Amygdala (tissue), 56 donors: ENCODE results near the gene CDH24.
A peak's percentile ranks its signal among the peaks of the same experiment; 100 is the strongest.

Source experiments
- DNase-seq, 56 donors: peaks; one replicate each; lab custom pipeline; 2025; lab: John Stamatoyannopoulos, UW

CDH24 gene

DNA sequence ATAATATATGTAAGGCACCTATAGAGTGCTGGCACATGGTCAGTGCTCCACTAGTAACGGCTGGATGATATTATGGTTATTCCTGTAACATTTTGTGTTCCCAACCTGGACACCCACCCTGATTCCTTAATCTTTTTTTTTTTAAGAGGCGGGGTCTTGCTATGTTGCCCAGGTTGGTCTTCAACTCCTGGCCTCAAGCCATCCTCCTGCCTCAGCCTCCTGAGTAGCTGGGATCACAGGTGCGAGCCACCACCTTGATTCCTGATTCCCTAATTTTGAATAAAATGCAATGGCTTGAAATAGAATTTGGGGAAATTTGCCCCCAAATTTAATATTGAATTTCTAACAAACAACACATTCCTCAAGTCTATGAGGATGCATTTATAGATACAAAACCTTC is 54.7 kb downstream of the CDH24 start:
- DNase-seq, result no peak

DNA sequence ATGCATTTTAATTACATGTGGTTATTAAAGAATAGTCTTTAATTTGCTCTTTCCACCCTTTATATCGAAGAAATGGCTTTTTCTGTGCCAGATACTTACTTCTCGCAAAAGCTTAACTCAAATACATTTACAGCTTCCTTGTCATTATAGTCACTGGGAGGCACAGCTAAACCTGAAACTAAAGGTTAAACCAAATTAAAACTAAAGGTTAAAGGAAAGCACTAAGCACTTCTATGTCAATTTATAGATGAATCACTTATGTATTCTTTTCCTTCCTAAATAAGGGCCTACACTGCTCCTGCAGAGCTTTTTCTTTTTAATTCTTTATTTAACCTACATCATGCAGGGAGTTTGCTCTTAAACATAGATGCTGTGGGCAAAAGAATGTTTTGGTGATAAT is 56.5 kb downstream of the CDH24 start:
- DNase-seq, result no peak

DNA sequence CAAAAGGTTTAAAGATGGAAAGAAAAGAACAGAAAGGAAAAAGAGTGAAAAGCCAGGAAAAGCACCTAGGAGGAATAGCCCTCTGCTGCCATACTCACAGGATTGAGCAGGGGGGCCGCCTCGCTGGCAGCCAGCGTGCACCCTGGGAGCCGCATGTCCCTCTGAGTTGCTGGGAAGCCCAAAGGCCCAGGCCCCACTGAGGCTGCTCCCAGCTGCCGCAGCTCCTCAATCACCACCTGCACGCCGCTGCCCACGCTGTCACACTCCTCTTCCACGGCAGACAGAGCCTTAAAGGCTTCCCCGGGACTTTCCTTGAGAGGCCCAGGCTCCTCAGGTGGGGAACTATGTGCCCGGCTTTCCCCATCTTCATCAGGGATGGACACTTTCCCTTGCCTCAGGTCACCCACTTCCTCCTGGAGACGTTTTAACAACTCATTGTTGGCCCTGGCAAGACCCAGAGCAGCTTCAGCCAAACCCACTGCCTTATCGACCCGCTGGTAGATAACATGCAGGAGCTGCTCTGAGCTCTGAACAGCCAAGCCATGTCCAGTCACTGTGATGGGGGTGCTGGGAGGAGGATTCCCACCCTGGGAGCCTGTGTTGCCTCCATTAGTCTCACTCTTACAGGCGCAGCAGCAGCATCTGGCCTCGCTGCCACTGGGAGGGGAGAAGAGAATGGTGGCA is 58.8 kb downstream of the CDH24 start:
- no peak for DNase-seq

DNA sequence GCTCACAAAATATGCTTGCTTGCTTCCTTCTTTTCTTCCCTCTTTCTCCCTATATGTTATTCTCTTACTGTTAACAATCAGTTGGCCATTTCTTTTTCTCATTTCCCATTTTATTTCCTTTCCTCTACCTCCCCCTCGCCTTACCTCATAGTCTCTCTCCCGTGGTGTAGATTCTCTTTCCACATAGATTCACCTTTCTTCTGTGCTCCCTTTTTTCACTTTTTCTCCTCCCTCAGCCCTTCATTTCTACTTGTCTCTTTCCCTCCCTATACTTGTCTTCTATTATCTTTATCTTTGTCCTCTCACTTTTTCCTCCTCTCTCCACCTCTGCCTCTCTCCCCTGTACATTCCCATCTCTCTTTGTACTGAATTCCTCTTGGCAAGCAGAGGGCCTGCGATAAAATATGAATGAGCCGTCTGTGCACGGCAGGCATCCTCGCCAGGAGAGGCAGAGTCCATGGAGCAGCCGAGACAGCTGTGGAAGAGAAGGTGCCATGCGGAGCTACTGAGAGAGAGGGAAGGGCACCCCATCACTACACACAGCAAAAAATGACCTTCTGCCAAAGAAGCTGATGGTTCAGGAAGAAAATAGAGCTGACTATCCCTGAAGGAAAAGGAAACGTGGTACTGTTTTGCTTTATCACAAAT is 59.5 kb downstream of the CDH24 start:
- peak in 1 of 56 donors; percentile 6 for DNase-seq
